HCT116 (cell line): Measurements from ENCODE around the gene MLPH. TPM values are rescaled to one million over a fixed set of nuclear protein-coding genes. Genes with fewer than 3 reads are reported as not detected.

Source experiments
- ATAC-seq: fragments of 200-7000 bp; cut with Tn5 transposase; 2 replicates; pipeline ENCODE4 v1.9.1; 2020; ENCODE audit warnings: mild to moderate bottlenecking, moderate library complexity
- BruUV-seq: library from RNA; stranded (reverse); fragments of 400-500 nt; replicated peaks from 2 replicates; lab custom pipeline; 2021; lab: Mats Ljungman, UMichigan
- CTCF ChIA-PET: fragments of 300-600 bp; sonication (Branson Sonifier 250); formaldehyde crosslinking; loops from one replicate; lab custom pipeline; 2021; ENCODE audit warnings: antibody characterized with exemption; lab: Charles Lee
- POLR2A ChIA-PET: fragments of 300-600, 350-600 bp; sonication (Branson Sonifier 250); formaldehyde crosslinking; loops from one replicate; lab custom pipeline; 2021; ENCODE audit warnings: antibody characterized with exemption; lab: Charles Lee
- RAD21 ChIA-PET, 2 experiments: fragments of 300-600 bp; sonication (Branson Sonifier 250); formaldehyde crosslinking; loops; one replicate each; lab custom pipeline; 2023; ENCODE audit warnings: low total read pairs in 2 of 2; ENCODE audit not compliant: uncharacterized antibody in 2 of 2, unreplicated experiment in 2 of 2, low non-redundant PET in 1 of 2; lab: Charles Lee
- DNase-seq: peaks from one replicate; pipeline ENCODE4 v3.0.0-alpha.2; 2010; ENCODE audit warnings: low read depth, low spot score
- H2AFZ ChIP-seq: fragments of 200-600 bp; shearing (Covaris generic), sonication (generic); 2 replicates; pipeline ENCODE4 v1.6.1; 2017; ENCODE audit warnings: low read depth, mixed run types, mixed read lengths, antibody characterized with exemption, low read length; ENCODE audit not compliant: poor library complexity, severe bottlenecking
- H3K27ac ChIP-seq: 2 replicates; pipeline ENCODE4 v1.5.1; 2012; ENCODE audit warnings: low read depth, low read length
- H3K27me3 ChIP-seq: fragments of 200-600 bp; sonication (generic); 2 replicates; pipeline ENCODE4 v1.6.1; 2016; ENCODE audit warnings: mixed run types, low read length, mixed read lengths; ENCODE audit not compliant: insufficient read depth
- H3K36me3 ChIP-seq, 2 experiments: fragments of 200-500 bp in 1 of 2; fragments of 200-600 bp in 1 of 2; sonication (Bioruptor generic) in 1 of 2; sonication (generic) in 1 of 2; 2 replicates each; pipeline versions ENCODE4 v1.5.1 to v1.6.1; 2014 to 2016; ENCODE audit warnings: low read length in 2 of 2, inconsistent platforms in 1 of 2, mixed read lengths in 1 of 2, mixed run types in 1 of 2; ENCODE audit not compliant: insufficient read depth in 2 of 2, control insufficient read depth in 1 of 2
- H3K4me1 ChIP-seq, 2 experiments: fragments of 200-600 bp in 1 of 2; sonication (generic) in 1 of 2; 2 replicates each; pipeline versions ENCODE4 v1.5.1 to v1.6.1; 2012 to 2017; ENCODE audit warnings: low read length in 2 of 2, inconsistent platforms in 1 of 2, mild to moderate bottlenecking in 1 of 2, mixed read lengths in 1 of 2, mixed run types in 1 of 2, moderate library complexity in 1 of 2; ENCODE audit not compliant: insufficient read depth in 2 of 2, control insufficient read depth in 1 of 2
- H3K4me2 ChIP-seq: fragments of 200-600 bp; sonication (generic); 2 replicates; pipeline ENCODE4 v1.6.1; 2017; ENCODE audit warnings: mixed run types, low read length, mixed read lengths
- H3K4me3 ChIP-seq, 2 experiments: fragments of 200-600 bp in 1 of 2; sonication (generic) in 1 of 2; replicated peaks in 1 of 2; 2 replicates each; pipeline ENCODE4 v1.5.1; 2011 to 2016; ENCODE audit warnings: low read length in 2 of 2, control low read depth in 1 of 2, low read depth in 1 of 2, mild to moderate bottlenecking in 1 of 2, mixed read lengths in 1 of 2, mixed run types in 1 of 2
- H3K79me2 ChIP-seq: fragments of 200-600 bp; sonication (generic); 2 replicates; pipeline ENCODE4 v1.6.1; 2017; ENCODE audit warnings: mild to moderate bottlenecking, mixed run types, low read length, moderate library complexity, mixed read lengths; ENCODE audit not compliant: insufficient read depth
- H3K9ac ChIP-seq: fragments of 200-600 bp; sonication (generic); 2 replicates; pipeline ENCODE4 v1.6.1; 2016; ENCODE audit warnings: low read length, mixed read lengths
- H3K9me2 ChIP-seq: fragments of 200-600 bp; sonication (generic), shearing (Covaris generic); 2 replicates; pipeline ENCODE4 v1.6.1; 2017; ENCODE audit warnings: mixed run types, mild to moderate bottlenecking, moderate library complexity; ENCODE audit not compliant: insufficient read depth
- H3K9me3 ChIP-seq, 2 experiments: fragments of 200-500 bp in 1 of 2; fragments of 200-600 bp in 1 of 2; sonication (Bioruptor generic) in 1 of 2; sonication (generic) in 1 of 2; 2 replicates each; pipeline ENCODE4 v1.6.1; 2014 to 2017; ENCODE audit warnings: low read length in 2 of 2, mixed read lengths in 2 of 2, inconsistent platforms in 1 of 2, low read depth in 1 of 2, mild to moderate bottlenecking in 1 of 2, mixed run types in 1 of 2, moderate library complexity in 1 of 2; ENCODE audit not compliant: control insufficient read depth in 1 of 2, insufficient read depth in 1 of 2
- H4K20me1 ChIP-seq: fragments of 200-600 bp; sonication (generic), shearing (Covaris generic); 2 replicates; pipeline ENCODE4 v1.6.1; 2017; ENCODE audit warnings: mixed run types, mild to moderate bottlenecking, moderate library complexity; ENCODE audit not compliant: insufficient read depth
- CBX3 ChIP-seq: IDR thresholded peaks from 2 replicates; pipeline ENCODE4 v1.6.1; 2012; ENCODE audit warnings: low read depth
- CTCF ChIP-seq, 3 experiments: fragments of 200-600 bp in 1 of 3; sonication (generic) in 1 of 3; IDR thresholded peaks in 2 of 3; conservative IDR thresholded peaks in 1 of 3; 2 replicates each; pipeline ENCODE4 v1.5.1; 2012 to 2017; ENCODE audit warnings: low read depth in 2 of 3, low read length in 2 of 3, antibody characterized with exemption in 1 of 3, borderline replicate concordance in 1 of 3, control low read depth in 1 of 3, mild to moderate bottlenecking in 1 of 3, mixed read lengths in 1 of 3, mixed run types in 1 of 3, moderate library complexity in 1 of 3; ENCODE audit not compliant: insufficient read depth in 1 of 3
- ELF1 ChIP-seq: IDR thresholded peaks from 2 replicates; pipeline ENCODE4 v1.6.1; 2012; ENCODE audit warnings: low read depth, borderline replicate concordance
- EZH2 ChIP-seq: fragments of 200-600 bp; sonication (generic); IDR thresholded peaks from 2 replicates; pipeline ENCODE4 v1.6.1; 2017; ENCODE audit warnings: antibody characterized with exemption, mixed run types
- EZH2phosphoT487 ChIP-seq: fragments of 200-600 bp; IDR thresholded peaks from 2 replicates; pipeline ENCODE4 v1.6.1; 2018; ENCODE audit warnings: antibody characterized with exemption, borderline replicate concordance
- FOSL1 ChIP-seq: IDR thresholded peaks from 2 replicates; pipeline ENCODE4 v1.6.1; 2012; ENCODE audit warnings: low read depth
- POLR2A ChIP-seq: IDR thresholded peaks from 2 replicates; pipeline ENCODE4 v1.7.0; 2011; ENCODE audit warnings: borderline replicate concordance; ENCODE audit not compliant: insufficient read depth, insufficient read length; ENCODE audit errors: extremely low read depth
- POLR2AphosphoS5 ChIP-seq: IDR thresholded peaks from 2 replicates; pipeline ENCODE4 v1.6.1; 2011; ENCODE audit warnings: mild to moderate bottlenecking, low read depth, low read length, moderate library complexity
- RAD21 ChIP-seq: IDR thresholded peaks from 2 replicates; pipeline ENCODE4 v1.6.1; 2012; ENCODE audit warnings: low read depth, mild to moderate bottlenecking
- SIN3A ChIP-seq: IDR thresholded peaks from 2 replicates; pipeline ENCODE4 v1.6.1; 2012; ENCODE audit warnings: low read depth
- SP1 ChIP-seq: IDR thresholded peaks from 2 replicates; pipeline ENCODE4 v1.6.1; 2012; ENCODE audit warnings: low read depth
- SRF ChIP-seq: IDR thresholded peaks from 2 replicates; pipeline ENCODE4 v1.6.1; 2012; ENCODE audit warnings: low read depth
- TCF7L2 ChIP-seq: IDR thresholded peaks from 2 replicates; pipeline ENCODE4 v1.7.0; 2011; ENCODE audit warnings: borderline replicate concordance, inconsistent platforms; ENCODE audit not compliant: insufficient read depth, insufficient read length; ENCODE audit errors: extremely low read depth
- YY1 ChIP-seq: IDR thresholded peaks from 2 replicates; pipeline ENCODE4 v1.6.1; 2011; ENCODE audit warnings: low read length, low read depth, moderate library complexity, mild to moderate bottlenecking; ENCODE audit not compliant: insufficient replicate concordance; ENCODE audit errors: extremely low read depth
- ZBTB33 ChIP-seq: IDR thresholded peaks from 2 replicates; pipeline ENCODE4 v1.6.1; 2011; ENCODE audit warnings: mild to moderate bottlenecking, low read length, moderate library complexity; ENCODE audit not compliant: insufficient replicate concordance; ENCODE audit errors: extremely low read depth
- ZFX ChIP-seq: fragments of 450-650 bp; IDR thresholded peaks from 2 replicates; pipeline ENCODE4 v1.6.1; 2017
- ZNF274 ChIP-seq: fragments of 200-500 bp; sonication (Bioruptor generic); IDR thresholded peaks from 2 replicates; pipeline ENCODE4 v1.6.1; 2014; ENCODE audit warnings: mild to moderate bottlenecking, low read depth, low read length, inconsistent platforms
- intact Hi-C: fragments of 100-400 bp; cut with micrococcal nuclease; formaldehyde crosslinking; loops from 2 replicates; pipeline ENCODE4 v1.10.0; 2022
- total RNA-seq: library from RNA; stranded (reverse); gene quantifications from one replicate; pipeline ENCODE4 v1.2.1, GENCODE V29; 2021; ENCODE audit not compliant: unreplicated experiment
- TF ChIP-seq, protein P1 (sequence below): IDR thresholded peaks from 2 replicates; pipeline ENCODE4 v1.6.1; 2012
- TF ChIP-seq, protein P2 (sequence below): IDR thresholded peaks from 2 replicates; pipeline ENCODE4 v1.6.1; 2012

MLPH gene
- total RNA-seq, 1 experiment from 2014 or later, result 81.4 TPM

DNA sequence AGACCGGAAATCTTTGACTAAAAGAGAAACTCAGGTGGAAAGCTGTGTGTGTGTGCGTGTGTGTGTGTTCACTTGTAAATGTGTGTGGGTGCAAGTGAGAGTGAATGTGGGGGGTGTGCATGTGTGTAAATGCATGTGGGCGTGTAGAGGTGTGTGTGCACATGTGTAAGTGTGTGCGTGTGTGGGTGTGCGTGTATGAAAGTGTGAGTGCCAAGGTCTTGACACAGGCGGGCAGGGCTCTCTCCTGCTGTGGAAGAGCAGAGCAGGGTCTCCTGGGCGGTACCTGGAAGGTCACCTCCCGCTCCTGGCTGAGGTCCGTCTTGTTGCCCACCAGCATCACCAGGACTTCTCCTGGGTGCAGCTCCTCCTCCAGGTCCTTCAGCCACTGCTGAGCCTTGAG is 89.9 kb downstream of the MLPH start:
- Histone ChIP-seq H3K4me2 (no peak overlapping the region), H3K27me3 (no peaks in the 10 kb centered on the region), H4K20me1 (no peaks in the 10 kb centered on the region), H3K27ac (no peak overlapping the region), H3K4me3 (no peak overlapping the region), H3K79me2 (no peaks in the 10 kb centered on the region), H3K9me2 (no peaks in the 10 kb centered on the region), H2AFZ (no peak overlapping the region), H3K4me1 (peaks cover 12 to 26% of the 10 kb centered on the region in 2 experiments), H3K9ac (no peak overlapping the region), H3K36me3 (peaks cover 0 to 7% of the 10 kb centered on the region in 2 experiments; a peak in 2 of 4 replicates), H3K9me3 (no peaks in the 10 kb centered on the region)
- ChIA-PET RAD21 (no interaction called here), CTCF (no interaction called here), POLR2A (interaction anchor here (2.4 kb wide), 1 partner anchor 14 kb away, joined by 7 read pairs; no protein-coding TSS in a partner anchor)
- DNase-seq, result no peak
- no peak for TF ChIP-seq POLR2A
- TF ChIP-seq ZBTB33, result no peak
- TF ChIP-seq EZH2phosphoT487, result no peak
- no peak for TF ChIP-seq TCF7L2
- TF ChIP-seq SIN3A, result no peak
- no peak for TF ChIP-seq CTCF (IDR thresholded peaks at IDR 0.05 in 2 of 3, conservative IDR thresholded peaks at IDR 0.05 in 1 of 3; ENCODE audit: borderline replicate concordance in 1 of 3, insufficient read depth in 1 of 3, low read depth in 2 of 3, low read length in 2 of 3)
- TF ChIP-seq EZH2, result no peak
- no peak for TF ChIP-seq RAD21
- no peak for TF ChIP-seq FOSL1
- no peak for TF ChIP-seq POLR2AphosphoS5
- no peak for TF ChIP-seq CBX3
- no peak for TF ChIP-seq ZFX
- no peak for TF ChIP-seq SP1
- TF ChIP-seq, protein P1, sequence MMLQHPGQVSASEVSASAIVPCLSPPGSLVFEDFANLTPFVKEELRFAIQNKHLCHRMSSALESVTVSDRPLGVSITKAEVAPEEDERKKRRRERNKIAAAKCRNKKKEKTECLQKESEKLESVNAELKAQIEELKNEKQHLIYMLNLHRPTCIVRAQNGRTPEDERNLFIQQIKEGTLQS, result no peak
- TF ChIP-seq ELF1, result no peak
- TF ChIP-seq SRF, result no peak
- no peak for TF ChIP-seq ZNF274
- TF ChIP-seq, protein P2, sequence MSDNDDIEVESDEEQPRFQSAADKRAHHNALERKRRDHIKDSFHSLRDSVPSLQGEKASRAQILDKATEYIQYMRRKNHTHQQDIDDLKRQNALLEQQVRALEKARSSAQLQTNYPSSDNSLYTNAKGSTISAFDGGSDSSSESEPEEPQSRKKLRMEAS, result no peak
- no peak for TF ChIP-seq YY1
- intact Hi-C loops, result no loop called here
- no TSS peak for BruUV-seq
- no peak for ATAC-seq
